ENCODE measurements around the gene PCTP.

The PCTP gene

GRCh38 chr17:55768936-55769624, 18.2 kb downstream of the PCTP start:
- H3K9ac ChIP-seq: no peak overlapping the region
- H3K36me3 ChIP-seq: peaks cover 64% of the 10 kb centered on the region
- no peaks in the 10 kb centered on the region for H3K27me3 ChIP-seq
- no peak overlapping the region for H3K27ac ChIP-seq
- H3K4me3 ChIP-seq: no peak overlapping the region
- H3K9me3 ChIP-seq: 0 out of 2 replicates have a peak, but pooled peaks cover 4% of the 10 kb centered on the region
- TF ChIP-seq Cebpa-rat (IDR thresholded peaks at IDR 0.05): no peak
- H3K4me2 ChIP-seq: no peak overlapping the region
- peaks cover 17% of the 10 kb centered on the region for H3K4me1 ChIP-seq
- H4K20me1 ChIP-seq: no peaks in the 10 kb centered on the region

GRCh38 chr17:55769625-55770000, 18.8 kb downstream of the PCTP start:
- Histone ChIP-seq H3K4me1 (peaks cover 16% of the 10 kb centered on the region), H3K27ac (no peak overlapping the region), H4K20me1 (no peaks in the 10 kb centered on the region), H3K9me3 (no peaks in the 10 kb centered on the region), H3K4me3 (no peak overlapping the region), H3K27me3 (no peaks in the 10 kb centered on the region), H3K9ac (no peak overlapping the region), H3K36me3 (peaks cover 67% of the 10 kb centered on the region), H3K4me2 (no peak overlapping the region)
- peak; percentile 20; the same call in 1 of the 2 replicates for TF ChIP-seq Cebpa-rat (IDR thresholded peaks at IDR 0.05)

GRCh38 chr17:55770196-55770870, 19.5 kb downstream of the PCTP start:
- no peak overlapping the region for H3K4me2 ChIP-seq
- H3K4me1 ChIP-seq: peaks cover 15% of the 10 kb centered on the region
- H3K9me3 ChIP-seq: no peaks in the 10 kb centered on the region
- H3K9ac ChIP-seq: no peak overlapping the region
- TF ChIP-seq Cebpa-rat (IDR thresholded peaks at IDR 0.05): no peak
- no peaks in the 10 kb centered on the region for H4K20me1 ChIP-seq
- no peak overlapping the region for H3K4me3 ChIP-seq
- H3K36me3 ChIP-seq: peaks cover 73% of the 10 kb centered on the region
- H3K27me3 ChIP-seq: no peaks in the 10 kb centered on the region
- 0 out of 2 replicates have a peak overlapping the region, but pooled peaks have one; percentile 8 for H3K27ac ChIP-seq

GRCh38 chr17:55772086-55772485, 21.2 kb downstream of the PCTP start:
- H3K27ac ChIP-seq: no peak overlapping the region
- no peaks in the 10 kb centered on the region for H3K27me3 ChIP-seq
- H4K20me1 ChIP-seq: no peaks in the 10 kb centered on the region
- no peak overlapping the region for H3K4me2 ChIP-seq
- H3K36me3 ChIP-seq: peaks cover 89% of the 10 kb centered on the region
- no peak overlapping the region for H3K4me3 ChIP-seq
- no peak overlapping the region for H3K9ac ChIP-seq
- TF ChIP-seq Cebpa-rat (IDR thresholded peaks at IDR 0.05): no peak
- H3K9me3 ChIP-seq: no peaks in the 10 kb centered on the region
- peaks cover 26% of the 10 kb centered on the region for H3K4me1 ChIP-seq

- Histone ChIP-seq H3K4me3 (no peak overlapping the region), H3K4me2 (peak overlapping the region; percentile 18; the same call in 1 of the 2 replicates), H4K20me1 (no peaks in the 10 kb centered on the region), H3K9me3 (no peaks in the 10 kb centered on the region), H3K27ac (peak overlapping the region; percentile 31; the same call in 1 of the 2 replicates), H3K4me1 (peaks cover 39% of the 10 kb centered on the region), H3K36me3 (peaks cover 73% of the 10 kb centered on the region), H3K9ac (no peak overlapping the region), H3K27me3 (no peaks in the 10 kb centered on the region)
- no peak for TF ChIP-seq Cebpa-rat (IDR thresholded peaks at IDR 0.05)
Observed at GRCh38 chr17:55773671-55774070, 22.8 kb downstream of the PCTP start.

- no peak for TF ChIP-seq Cebpa-rat (IDR thresholded peaks at IDR 0.05)
- no peak overlapping the region for H3K9ac ChIP-seq
- no peaks in the 10 kb centered on the region for H4K20me1 ChIP-seq
- H3K4me2 ChIP-seq: no peak overlapping the region
- no peak overlapping the region for H3K4me3 ChIP-seq
- H3K9me3 ChIP-seq: no peaks in the 10 kb centered on the region
- H3K27me3 ChIP-seq: no peaks in the 10 kb centered on the region
- peak overlapping the region; percentile 12; the same call in 1 of the 2 replicates for H3K27ac ChIP-seq
- H3K4me1 ChIP-seq: peaks cover 48% of the 10 kb centered on the region
- H3K36me3 ChIP-seq: peaks cover 61% of the 10 kb centered on the region
Observed at GRCh38 chr17:55774846-55775271, 24.0 kb downstream of the PCTP start.

GRCh38 chr17:55776271-55776670, 25.4 kb downstream of the PCTP start:
- Histone ChIP-seq H3K4me1 (peaks cover 61% of the 10 kb centered on the region), H4K20me1 (no peaks in the 10 kb centered on the region), H3K4me2 (peak overlapping the region; percentile 54; the same call in 1 of the 2 replicates), H3K27ac (no peak overlapping the region; the same call in 1 of the 2 replicates), H3K9me3 (no peaks in the 10 kb centered on the region), H3K4me3 (no peak overlapping the region), H3K9ac (no peak overlapping the region), H3K36me3 (peaks cover 54% of the 10 kb centered on the region), H3K27me3 (no peaks in the 10 kb centered on the region)
- TF ChIP-seq Cebpa-rat (IDR thresholded peaks at IDR 0.05): no peak

GRCh38 chr17:55777471-55777971, 26.7 kb downstream of the PCTP start:
- Histone ChIP-seq H3K4me2 (peak overlapping the region; percentile 54), H3K9ac (no peak overlapping the region), H3K36me3 (peaks cover 41% of the 10 kb centered on the region), H3K9me3 (no peaks in the 10 kb centered on the region), H3K27ac (no peak overlapping the region), H3K27me3 (no peaks in the 10 kb centered on the region), H4K20me1 (no peaks in the 10 kb centered on the region), H3K4me1 (peaks cover 74% of the 10 kb centered on the region), H3K4me3 (no peak overlapping the region)
- no peak for TF ChIP-seq Cebpa-rat (IDR thresholded peaks at IDR 0.05)

- H3K4me3 ChIP-seq: no peak overlapping the region
- peaks cover 31% of the 10 kb centered on the region for H3K36me3 ChIP-seq
- peak overlapping the region; percentile 57; the same call in 1 of the 2 replicates for H3K27ac ChIP-seq
- H3K27me3 ChIP-seq: no peaks in the 10 kb centered on the region
- H3K4me1 ChIP-seq: peaks cover 83% of the 10 kb centered on the region
- no peak for TF ChIP-seq Cebpa-rat (IDR thresholded peaks at IDR 0.05)
- H3K9me3 ChIP-seq: no peaks in the 10 kb centered on the region
- no peaks in the 10 kb centered on the region for H4K20me1 ChIP-seq
- peak overlapping the region; percentile 56 for H3K4me2 ChIP-seq
- no peak overlapping the region for H3K9ac ChIP-seq
Observed at GRCh38 chr17:55778389-55779118, 27.7 kb downstream of the PCTP start.

All from BLaER1 (cell line).